ENCODE measurements around the gene PCBD2.
"Not testable (repeated sequence)": the region's sequence is repeated elsewhere in the genome, so short reads cannot be mapped to it uniquely, and the experiment has no call there.

PCBD2 gene

DNA sequence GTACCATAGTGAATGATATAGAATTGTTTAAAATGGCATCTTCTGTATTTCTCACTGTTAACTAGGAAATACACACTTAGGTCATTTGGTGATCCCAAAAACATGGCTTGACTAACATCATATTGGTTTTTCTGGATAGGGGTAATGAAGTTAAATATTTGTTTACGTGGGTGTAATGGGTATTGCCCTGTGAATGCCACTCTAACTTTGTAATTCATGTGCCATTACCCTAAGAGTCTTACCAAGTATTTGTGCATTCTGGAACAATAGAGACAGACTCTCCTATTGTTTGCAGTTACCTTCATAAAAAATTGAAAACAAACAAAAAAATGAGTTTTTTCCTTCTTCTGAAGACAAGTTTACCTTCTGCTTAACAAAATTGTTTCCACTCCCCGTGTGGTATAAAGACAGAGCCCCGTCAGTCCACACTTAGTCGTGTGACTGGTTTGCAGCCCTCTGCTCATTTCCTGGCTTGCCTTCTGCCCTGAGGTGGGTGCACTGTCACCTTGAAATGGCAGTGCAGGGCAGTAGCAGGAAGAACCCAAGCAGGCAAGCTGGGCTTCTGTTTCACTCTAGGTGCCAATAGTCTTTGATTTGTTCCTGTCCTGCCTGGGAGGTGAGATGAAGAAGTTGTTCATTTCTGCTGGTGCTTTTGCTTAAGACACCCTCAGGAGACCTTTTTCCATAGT, 53.1 kb downstream of the PCBD2 start:
- in situ Hi-C loops (cut with MboI; ENCODE audit: low sequenced_read_pairs), result no loop called here

DNA sequence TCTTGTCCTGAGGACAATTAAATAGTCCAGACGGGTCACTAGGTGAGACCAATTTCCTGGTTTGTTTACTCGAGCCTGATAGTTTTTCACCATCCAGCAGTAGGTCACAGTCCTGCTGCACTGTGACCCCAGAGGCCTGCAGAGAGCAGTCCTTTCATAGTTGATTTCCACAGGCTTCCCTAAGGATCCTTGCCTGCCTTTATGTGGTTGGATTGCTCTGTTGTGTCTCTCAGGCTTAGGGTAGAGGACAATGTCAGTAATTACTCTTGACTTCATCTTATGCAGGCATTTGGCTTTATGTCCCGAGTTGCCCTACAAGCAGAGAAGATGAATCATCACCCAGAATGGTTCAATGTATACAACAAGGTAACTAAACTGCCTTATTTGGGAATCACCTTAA, 53.8 kb downstream of the PCBD2 start:
- in situ Hi-C loops (cut with MboI; ENCODE audit: low sequenced_read_pairs), result no loop called here

DNA sequence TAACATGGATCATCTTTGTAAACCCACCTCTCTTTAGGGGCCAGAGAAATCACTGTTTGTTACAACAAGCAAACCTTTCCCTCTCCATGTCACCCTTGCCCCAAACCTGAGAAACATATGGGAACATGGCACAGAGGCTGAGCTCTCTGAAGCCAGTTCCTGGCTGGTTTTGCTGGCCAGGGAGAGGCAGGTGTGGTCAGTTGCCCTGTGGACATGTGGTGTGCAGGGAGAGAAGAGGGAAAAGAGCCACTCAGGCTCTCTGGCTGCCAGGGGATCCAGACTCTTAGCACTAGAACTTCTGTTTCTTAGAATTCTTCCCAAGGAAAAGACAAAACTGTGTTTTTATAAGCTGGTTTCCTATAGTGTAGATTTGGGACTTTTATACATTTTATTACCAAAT, 58.2 kb downstream of the PCBD2 start:
- in situ Hi-C loops (cut with MboI; ENCODE audit: low sequenced_read_pairs), result no loop called here

DNA sequence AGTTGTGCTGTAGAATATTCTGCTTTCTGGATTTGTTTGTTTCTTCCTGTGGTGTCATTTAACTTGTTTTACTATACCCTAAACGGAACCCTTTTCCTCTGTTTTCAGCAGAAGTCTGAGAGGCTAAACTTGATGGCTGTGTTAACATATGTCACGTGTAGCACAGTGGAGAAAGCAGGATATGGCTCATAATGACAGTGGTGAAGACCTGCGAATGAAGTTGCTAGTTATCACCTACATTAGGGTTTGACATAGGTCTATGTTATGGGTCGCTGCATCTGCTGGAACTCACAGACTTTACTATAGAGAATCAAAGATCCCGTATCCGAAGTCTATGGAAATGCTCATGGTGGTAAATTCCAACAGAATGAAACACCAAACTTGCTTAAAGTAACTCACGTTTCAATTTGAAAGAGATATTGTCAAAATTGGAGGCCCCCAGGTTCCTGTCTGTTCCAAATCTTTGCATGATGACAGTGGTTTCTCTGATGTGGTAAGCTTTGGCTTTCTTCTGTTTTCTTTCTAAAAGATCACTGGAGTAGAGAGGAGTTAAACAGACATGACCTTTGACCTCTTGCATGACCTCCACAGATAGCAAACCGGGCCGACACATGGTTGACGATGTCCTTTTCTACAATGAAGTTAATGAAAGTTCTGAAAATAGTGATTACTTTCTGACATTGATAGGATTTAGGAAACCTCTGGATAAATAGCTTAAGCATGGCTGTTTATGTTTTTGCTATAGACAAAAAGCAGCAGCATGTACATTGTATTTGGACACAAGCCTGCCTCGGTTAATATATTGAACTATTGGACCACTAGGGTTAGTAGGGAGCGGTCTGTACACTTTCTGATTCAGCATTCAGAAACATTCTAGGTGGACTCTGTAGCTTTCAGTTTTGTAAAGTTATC, 59.7 kb downstream of the PCBD2 start:
- in situ Hi-C loops (cut with MboI; ENCODE audit: low sequenced_read_pairs), result no loop called here

DNA sequence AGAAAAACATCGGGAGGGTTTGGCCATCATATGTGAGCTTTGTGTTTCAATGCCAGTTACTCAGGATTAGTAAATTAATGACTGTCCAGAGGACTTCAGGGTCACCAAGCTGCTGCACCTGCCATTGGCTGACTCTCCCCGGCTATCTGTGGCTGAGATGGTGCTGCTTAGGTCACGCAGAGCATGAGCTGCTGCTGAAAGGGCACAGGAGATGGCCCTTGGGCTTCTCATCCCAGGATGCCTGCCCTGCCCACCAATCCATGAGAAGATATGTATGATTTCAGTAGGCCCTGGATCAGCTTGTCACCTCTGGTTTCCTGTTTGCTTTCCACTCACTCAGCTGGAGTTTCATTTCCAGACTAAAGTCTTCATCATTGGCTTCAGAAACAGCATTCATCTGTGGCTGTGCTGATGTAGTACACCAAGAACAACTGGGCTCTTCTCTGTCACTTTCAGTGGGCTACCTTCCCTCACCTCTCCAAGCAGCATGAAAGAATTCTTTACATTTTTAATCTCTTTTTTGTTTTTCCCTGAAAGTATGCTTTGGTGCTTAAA, 60.4 kb downstream of the PCBD2 start:
- in situ Hi-C loops (cut with MboI; ENCODE audit: low sequenced_read_pairs), result no loop called here

DNA sequence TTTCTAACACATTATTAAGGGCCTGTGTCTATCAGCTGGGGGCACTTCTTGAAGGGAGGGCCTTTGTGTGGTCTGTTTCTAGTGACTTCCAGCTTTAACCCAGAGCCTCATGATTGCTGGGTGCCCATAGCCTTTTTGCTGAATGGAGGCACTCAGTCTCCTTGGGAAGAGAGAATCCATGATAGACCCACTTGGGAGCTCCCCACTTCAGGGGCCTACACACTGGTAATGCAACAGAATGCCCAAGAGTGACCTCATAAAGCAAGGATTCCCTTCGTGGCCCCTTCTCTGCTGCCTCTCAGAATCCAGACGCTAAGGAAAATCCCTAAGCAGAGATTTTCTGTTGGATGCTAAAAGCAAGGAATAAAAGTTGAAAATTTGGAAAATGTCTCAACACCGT, 62.7 kb downstream of the PCBD2 start, which contains the start of gene CATSPER3:
Gene CATSPER3, plus strand, starts transcription at position 301 of the 400 bp plus-strand sequence. Its CDS starts 85 bp downstream, at position 386.
- in situ Hi-C loops (cut with MboI; ENCODE audit: low sequenced_read_pairs), result no loop called here

DNA sequence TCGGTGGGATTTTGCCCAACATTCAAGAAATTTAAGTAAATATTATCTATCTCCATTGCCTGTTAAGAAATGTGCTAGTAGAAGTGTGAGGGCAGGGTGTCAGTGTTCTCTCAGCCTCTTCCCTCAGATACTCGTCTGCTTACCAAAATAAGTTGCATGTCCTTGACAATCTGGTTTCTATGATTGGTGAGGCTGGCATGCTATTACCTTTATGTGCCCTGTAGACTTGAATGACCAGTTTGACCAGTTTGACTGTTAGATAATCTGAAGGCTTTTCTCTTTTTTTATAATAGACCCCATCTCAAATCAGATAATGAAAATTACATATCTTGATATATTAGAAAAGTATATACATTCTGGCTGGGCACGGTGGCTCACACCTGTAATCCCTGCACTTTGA, 63.1 kb downstream of the PCBD2 start:
- in situ Hi-C loops (cut with MboI; ENCODE audit: low sequenced_read_pairs), result no loop called here

DNA sequence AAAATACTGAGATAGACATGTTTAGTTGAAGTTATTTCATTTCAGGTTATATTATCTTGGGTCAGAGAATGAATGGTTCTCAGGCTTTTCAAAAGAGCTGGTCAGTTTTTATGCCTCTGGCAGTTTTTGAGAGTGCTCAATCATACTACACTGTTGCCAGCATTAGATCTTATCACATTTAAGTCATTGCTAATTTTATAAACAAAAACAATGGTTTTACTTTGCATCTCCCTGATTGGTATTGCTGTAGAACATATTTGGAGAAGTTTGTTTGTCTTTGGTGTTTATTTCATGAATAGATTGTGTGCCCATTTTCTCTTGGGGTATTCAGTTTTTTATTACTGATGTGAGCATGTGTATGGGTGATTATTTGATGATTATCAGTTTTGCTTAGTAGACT, 64.2 kb downstream of the PCBD2 start:
- in situ Hi-C loops (cut with MboI; ENCODE audit: low sequenced_read_pairs), result no loop called here

DNA sequence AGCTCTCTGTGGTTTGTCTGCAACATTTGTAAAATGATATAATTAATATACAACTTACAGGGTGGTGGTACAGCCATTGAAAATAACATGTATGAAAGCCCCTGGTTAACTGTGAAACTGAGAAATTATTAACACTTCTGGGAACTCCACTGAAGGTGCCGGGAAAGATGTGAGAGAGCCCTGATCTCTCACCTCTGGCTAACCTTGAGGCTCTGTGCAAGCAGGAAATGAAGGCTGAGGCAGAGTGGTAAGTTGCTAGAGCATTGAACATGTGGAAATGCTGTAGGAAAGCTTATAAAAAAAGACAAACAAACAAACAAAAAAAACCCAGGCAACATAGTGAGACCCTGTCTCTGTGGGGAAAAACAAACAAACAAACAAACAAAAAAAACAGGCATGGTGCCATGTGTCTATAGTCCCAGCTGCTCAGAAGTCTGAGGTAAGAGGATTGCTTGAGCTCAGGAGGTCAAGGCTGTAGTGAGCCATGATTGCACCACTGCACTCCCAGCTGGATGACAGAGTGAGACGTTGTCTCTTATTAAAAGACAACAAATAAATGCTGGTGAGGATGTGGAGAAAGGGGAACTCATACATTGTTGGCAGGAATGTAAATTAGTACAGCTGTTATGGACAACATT, 70.3 kb downstream of the PCBD2 start:
- in situ Hi-C loops (cut with MboI; ENCODE audit: low sequenced_read_pairs), result no loop called here

DNA sequence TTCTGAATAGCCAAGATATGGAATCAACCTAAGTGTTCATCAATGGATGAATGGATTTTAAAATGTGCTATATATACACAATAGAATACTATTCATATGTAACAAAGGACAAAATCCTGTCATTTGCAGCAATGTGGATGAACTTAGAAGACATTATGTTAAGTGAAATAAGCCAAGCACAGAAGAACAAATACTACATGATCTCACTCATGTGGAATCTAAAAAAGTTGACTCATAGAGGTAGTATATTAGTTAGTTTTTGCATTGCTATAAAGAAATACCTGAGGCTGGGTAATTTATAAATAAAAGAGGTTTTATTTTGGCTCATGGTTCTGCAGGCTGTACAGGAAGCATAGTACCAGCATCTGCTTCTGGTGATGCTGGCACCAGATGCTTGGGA, 70.9 kb downstream of the PCBD2 start:
- in situ Hi-C loops (cut with MboI; ENCODE audit: low sequenced_read_pairs), result no loop called here

DNA sequence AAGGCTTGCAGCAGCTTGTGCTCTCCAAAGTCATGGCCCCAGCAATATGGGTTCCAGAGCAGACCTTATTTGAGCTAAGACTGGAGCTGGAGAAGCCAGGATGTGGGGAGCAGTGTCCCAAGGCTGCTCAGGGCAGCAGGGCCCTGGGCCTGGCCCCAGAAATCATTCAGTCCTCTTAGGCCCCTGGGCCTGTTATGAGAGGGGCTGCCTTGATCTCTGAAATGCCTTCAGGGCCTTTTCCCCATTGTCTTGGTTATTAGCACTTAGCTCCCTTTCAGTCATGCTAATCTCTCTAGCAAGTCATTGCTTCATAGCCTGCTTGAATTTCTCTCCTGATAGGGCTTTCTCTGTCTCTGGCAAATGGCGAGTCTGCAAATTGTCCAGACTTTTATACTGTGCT, 71.9 kb downstream of the PCBD2 start:
- in situ Hi-C loops (cut with MboI; ENCODE audit: low sequenced_read_pairs), result no loop called here

DNA sequence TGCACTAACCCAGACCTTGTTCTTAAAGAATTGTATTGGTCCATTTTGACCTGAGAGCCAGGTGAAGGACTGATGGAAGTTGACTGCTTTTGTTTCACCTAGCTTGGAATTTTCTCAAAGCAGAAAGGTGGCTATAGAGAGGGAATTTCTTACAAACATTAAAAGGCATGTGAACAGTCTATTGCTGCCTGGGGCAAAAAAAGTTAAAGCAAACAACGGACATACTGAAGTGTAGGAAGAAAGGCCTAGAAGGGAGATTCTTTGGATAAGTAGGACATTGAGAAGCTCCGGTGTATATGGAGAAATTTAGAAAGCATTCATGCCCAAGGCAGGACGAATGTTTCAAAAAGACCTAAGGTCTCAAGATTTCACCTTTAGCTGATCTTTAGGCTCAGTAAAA, 74.5 kb downstream of the PCBD2 start:
- in situ Hi-C loops (cut with MboI; ENCODE audit: low sequenced_read_pairs), result no loop called here

DNA sequence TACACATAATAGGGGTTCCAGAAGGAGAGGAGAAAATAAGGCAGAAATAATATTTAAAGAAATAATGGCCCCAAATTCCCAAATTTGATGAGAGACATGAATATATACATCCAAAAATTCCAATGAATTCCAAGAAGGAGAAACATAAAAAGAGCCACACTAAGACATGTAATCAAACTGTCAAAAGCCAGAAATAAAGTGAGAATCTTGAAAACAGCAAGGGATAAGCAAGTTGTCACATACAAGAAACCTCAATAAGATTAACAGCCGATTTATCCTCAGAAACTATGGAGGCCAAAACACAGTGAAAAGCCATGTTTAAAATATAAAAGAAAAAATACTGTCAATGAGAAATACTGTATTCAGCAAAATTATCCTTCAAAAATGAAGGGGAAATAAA, 77.3 kb downstream of the PCBD2 start:
- in situ Hi-C loops (cut with MboI; ENCODE audit: low sequenced_read_pairs), result no loop called here

DNA sequence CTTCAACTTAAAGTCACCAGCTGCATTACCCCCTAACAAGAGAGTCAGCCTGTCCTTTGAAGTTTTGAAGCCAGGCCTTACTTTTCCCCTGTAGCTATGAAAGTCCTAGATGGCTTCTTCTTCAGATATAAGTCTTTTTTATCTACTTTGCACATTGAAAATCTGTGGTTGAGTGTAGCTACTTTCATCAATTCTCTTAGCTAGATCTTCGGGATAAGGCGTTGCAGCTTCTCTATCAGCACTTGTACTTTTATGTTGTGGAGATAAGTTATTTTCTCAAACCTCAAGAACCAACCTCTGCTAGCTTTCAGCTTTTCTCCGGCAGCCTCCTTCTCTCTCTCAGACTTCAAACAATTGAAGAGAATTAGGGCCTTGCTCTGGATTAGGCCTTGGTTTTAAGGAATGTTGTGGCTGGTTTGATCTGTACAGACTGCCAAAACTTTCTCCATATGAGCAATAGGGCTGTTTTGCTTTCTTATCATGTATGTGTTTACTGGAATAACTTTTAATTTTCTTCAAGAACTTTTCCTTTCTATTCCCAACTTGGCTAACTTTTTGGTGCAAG, 84.4 kb downstream of the PCBD2 start:
- in situ Hi-C loops (cut with MboI; ENCODE audit: low sequenced_read_pairs), result no loop called here

DNA sequence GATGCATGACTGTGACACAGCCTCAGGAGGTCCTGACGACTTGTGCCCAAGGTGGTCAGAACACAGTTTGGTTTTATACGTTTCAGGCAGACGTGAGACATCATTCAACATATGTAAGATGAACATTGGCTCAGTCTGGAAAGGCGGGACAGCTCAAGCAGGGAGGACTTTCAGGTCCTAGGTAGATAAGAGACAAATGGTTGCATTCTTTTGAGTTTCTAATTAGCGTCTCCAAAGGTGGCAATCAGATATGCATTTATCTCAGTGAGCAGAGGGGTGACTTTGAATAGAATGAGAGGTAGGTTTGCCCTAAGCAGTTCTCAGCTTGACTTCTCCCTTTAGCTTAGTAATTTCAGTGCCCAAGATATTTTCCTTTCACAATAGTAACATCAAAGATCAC, 85.3 kb downstream of the PCBD2 start:
- in situ Hi-C loops (cut with MboI; ENCODE audit: low sequenced_read_pairs), result not testable (repeated sequence)

DNA sequence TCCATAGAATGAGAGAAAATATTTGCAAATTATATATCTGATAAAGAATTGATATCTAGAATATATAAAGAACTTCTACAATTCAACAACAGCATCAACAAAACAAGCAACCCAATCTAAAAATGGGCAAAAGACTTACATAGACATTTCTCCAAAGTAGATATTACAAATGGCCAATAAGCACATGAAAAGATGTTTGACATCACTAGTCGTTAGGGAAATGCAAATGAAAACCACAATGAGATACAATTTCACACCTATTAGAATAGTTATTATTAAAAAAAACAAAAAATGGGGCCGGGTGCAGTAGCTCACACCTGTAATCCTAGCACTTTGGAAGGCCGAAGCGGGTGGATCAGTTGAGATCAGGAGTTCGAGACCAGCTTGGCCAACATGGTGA, 87.2 kb downstream of the PCBD2 start:
- in situ Hi-C loops (cut with MboI; ENCODE audit: low sequenced_read_pairs), result no loop called here

DNA sequence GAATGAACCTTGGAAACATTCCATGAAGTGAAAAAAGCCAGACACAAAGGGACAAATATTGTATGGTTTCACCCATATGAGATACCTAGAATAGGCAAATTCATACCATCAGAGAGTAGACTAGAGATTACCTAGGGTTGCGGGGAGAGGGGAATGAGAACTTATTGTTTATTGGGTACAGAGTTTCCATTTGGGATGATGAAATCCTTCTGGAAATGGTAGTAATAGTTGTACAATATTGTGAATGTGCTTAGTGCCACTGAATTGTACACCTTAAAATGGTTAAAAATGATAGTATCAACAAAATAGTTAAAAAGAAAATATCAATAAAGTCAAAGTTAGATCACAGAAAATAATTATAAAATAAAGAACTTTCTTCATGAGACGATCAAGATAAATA, 88.2 kb downstream of the PCBD2 start:
- in situ Hi-C loops (cut with MboI; ENCODE audit: low sequenced_read_pairs), result no loop called here

DNA sequence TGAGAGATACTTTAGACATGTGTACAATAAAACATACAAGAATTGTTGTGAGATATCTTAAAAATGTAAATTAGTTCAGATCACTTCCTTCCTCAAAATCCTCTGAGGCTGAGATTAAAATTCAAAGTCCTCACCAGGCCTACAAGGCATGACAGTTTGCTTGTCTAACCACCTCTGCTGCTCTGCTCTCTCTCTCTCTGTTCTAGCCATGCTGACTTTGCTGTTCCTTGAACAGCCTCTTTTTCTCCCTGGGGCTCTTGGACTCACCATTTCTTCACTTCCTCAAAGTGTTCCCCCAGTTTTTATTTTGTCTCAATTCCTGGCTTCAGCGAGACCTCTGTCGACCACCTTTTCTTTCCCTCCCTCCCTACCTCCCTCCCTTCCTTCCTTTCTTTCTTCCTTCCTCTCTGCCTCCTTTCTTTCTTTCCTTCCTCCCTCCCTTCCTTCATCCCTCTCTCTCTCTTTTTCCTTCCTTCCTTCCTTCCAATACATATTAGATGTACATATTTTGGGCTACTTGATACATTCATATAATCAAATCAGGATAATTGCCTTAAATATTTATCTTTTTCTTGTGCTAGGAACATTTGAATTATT, 89.7 kb downstream of the PCBD2 start:
- in situ Hi-C loops (cut with MboI; ENCODE audit: low sequenced_read_pairs), result no loop called here

DNA sequence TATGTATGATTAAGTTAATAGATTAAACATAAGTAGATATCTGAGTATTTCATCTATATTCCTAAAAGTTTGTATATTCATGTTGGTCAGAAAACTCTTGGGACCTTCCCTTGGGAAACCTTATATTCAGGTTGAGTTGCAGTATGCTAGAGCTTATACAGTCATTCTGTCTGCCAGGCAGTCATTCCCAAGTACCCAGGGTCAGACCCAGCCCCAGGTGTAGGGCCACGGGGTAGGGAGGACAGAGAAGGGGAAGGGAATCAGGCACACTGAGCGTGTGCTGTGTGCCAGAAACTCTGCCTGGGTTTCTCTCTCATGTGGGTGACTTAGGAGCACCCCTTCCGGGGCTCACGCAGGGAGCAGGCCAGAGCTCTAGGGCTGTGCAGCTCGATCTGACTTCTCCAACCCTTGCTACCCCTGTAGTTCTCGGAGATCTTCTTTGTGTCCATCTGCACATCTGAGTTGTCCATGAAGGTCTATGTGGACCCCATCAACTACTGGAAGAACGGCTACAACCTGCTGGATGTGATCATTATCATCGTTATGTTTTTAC, 91.0 kb downstream of the PCBD2 start:
- in situ Hi-C loops (cut with MboI; ENCODE audit: low sequenced_read_pairs), result no loop called here

DNA sequence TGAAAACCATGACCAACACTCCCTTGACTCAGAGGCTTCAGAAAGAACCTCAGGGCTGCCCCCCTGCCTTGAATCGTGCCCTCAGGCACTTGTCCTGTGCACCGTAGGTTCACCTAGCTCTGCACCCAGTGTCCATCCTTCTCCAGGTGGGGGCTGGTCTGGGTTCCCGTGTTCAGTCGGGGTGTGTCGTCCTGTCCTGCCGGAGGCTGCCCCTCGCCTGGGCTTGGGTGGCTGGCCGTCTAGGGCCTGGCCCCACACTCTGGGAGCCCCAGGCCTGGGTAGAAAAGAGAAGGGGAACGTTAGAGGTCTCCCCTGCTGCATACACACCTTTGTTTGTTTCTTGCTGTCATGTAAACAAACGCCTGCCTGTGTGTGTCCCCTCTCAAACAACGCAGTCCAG, 92.1 kb downstream of the PCBD2 start:
- in situ Hi-C loops (cut with MboI; ENCODE audit: low sequenced_read_pairs), result no loop called here
